Measurements from ENCODE around the gene DUSP7. TPM values are rescaled to one million over a fixed set of nuclear protein-coding genes. Genes with fewer than 3 reads are reported as not detected.

DUSP7 gene
- polyA plus RNA-seq, 1 of the 3 experiments (the other 2 are of a cell fraction), result 25.8 TPM

DNA sequence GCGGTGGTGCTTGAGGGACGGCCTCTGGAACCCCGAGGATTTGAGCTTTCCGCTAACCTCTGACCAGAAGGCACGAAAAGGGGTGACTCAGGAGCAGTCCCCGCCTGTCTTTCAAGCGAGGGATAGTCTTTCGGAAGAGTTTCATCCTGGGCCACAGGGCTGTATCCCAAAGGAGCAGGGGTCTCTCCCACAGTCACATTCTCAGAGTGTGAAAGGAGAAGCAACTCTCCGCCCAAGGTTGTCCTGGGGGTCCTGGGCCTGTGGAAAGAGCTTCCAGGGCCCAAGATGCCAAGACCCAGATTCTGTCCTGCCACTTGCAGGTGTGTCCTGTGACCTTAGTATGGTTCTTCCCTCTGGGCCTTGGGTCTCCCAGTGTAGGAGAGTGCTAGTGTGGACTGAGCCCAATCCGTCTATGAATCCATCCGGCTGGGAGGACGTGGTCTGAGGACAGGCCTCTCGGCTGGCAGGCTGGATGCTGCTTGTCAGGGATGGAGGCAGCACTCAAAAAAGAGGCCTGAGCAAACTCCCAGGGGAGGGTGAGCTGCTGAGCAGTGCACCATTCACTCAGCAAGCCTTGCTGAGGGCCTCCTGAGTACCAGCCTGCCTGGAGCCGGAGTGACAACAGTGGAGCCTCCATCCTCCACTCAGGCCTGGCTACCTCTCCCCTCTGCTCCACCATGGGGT lies 1.6 kb upstream of the DUSP7 start:
- no peak overlapping the region for H2AFZ ChIP-seq (ENCODE audit: low read depth)

DNA sequence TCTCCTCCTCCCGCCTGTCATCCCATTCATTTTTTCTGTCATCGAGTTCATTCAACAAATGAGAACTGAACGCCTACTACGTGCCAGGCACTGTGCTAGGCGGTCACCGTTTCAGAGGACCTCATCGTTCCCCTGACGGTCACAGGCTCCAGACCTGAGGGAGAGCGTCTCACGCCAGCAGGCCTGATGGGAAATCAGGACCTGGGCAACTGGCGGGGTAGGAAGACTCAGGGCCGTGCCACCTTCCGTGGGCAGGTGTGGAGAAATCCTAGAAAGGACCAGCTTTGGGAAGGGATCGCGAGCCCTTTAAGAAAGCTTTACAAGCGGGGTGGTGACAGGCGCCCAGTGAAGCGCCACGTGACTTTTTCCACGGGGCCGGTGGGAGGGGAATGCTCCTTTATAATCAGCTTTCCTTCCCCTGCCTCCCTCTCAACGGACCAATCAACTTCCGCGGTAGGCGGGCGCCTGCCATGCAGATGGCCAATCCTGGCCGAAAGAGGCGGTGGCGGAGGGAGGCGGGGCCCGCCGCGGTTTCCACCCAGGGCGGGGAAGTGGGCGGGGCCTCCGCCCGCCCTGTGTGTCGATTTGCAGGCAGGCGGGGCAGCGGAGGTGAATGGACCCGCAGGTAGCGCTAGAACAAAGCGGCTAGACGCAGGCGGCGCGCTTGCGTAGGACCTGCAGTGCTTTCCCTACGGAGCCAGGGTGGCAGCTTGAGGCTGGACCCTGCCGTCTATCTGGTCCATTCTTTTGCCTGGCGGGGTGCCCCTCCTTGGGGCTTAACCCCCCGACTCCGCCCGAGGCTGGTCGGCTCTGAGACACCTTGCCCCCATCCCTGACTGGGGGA lies 819 bp upstream of the DUSP7 start:
- no peaks in the 10 kb centered on the region for H3K27me3 ChIP-seq (ENCODE audit: insufficient read depth)
- H3K27ac ChIP-seq (ENCODE audit: low read depth in 2 of 2, low read length in 1 of 2), result peak overlapping the region; percentile 88 to 93
- H2AFZ ChIP-seq (ENCODE audit: low read depth), result peak overlapping the region; percentile 91
- H3K4me3 ChIP-seq (ENCODE audit: low read depth in 2 of 2, low read length in 1 of 2), result peak overlapping the region; percentile 65 to 94
- peak overlapping the region; percentile 74 for H3K9ac ChIP-seq
- CTCF ChIA-PET, result interaction anchor here (1.0 to 29.9 kb wide), 17 partner anchors 10 to 213 kb away, joined by 3 to 983 read pairs (median 6); partner anchors contain the start of gene ABHD14B
- H4K20me1 ChIP-seq (ENCODE audit: insufficient read depth), result no peaks in the 10 kb centered on the region
- H3K79me2 ChIP-seq (ENCODE audit: insufficient read depth), result peaks cover 44% of the 10 kb centered on the region
- H3K4me2 ChIP-seq, result peak overlapping the region; percentile 91
- POLR2A ChIA-PET, result interaction anchor here (0.6 to 6.5 kb wide), 20 partner anchors 9 to 97 kb away, joined by 3 to 86 read pairs (median 8); partner anchors contain the start of genes POC1A and RPL29
- DNase-seq, result peak; percentile 97
- peaks cover 13 to 66% of the 10 kb centered on the region in 2 experiments for H3K4me1 ChIP-seq (ENCODE audit: control insufficient read depth in 1 of 2, insufficient read depth in 2 of 2, low read depth in 1 of 2, low read length in 1 of 2)
- WGBS (ENCODE audit: low lambda C conversion rate), result under 1% methylated on average over 28 of the region's 55 CpGs
- H3K9me3 ChIP-seq, result no peaks in the 10 kb centered on the region
- peaks cover 0 to 16% of the 10 kb centered on the region in 2 experiments for H3K36me3 ChIP-seq (replicated peaks in 1 of 2; ENCODE audit: control insufficient read depth in 1 of 2, insufficient read depth in 2 of 2, low read length in 1 of 2)
- H3K9me2 ChIP-seq, result no peaks in the 10 kb centered on the region
- H3F3A ChIP-seq (replicated peaks; ENCODE audit: insufficient read depth), result peaks cover 18% of the 10 kb centered on the region
- no peak for TF ChIP-seq GATA2 (CRISPR knock-in tag; IDR thresholded peaks at IDR 0.05)
- TF ChIP-seq POLR2AphosphoS5 (IDR thresholded peaks at IDR 0.05; ENCODE audit: low read depth, low read length), result peak; percentile 52; the same call in 1 of the 2 replicates
- TF ChIP-seq NFIC (IDR thresholded peaks at IDR 0.05; ENCODE audit: borderline replicate concordance), result no peak
- peak; percentile 55 for TF ChIP-seq CHD2 (IDR thresholded peaks at IDR 0.05; ENCODE audit: low read length, partially characterized antibody)
- TF ChIP-seq SIN3A (IDR thresholded peaks at IDR 0.05; ENCODE audit: borderline replicate concordance, low read depth, low read length), result peak; percentile 78; the same call in 1 of the 2 replicates
- TF ChIP-seq EP300 (IDR thresholded peaks at IDR 0.05; ENCODE audit: borderline replicate concordance in 1 of 2, low read depth in 1 of 2, low read length in 1 of 2), result no peak
- TF ChIP-seq RAD21 (IDR thresholded peaks at IDR 0.05; ENCODE audit: low read length), result peak; percentile 17; the same call in 1 of the 2 replicates
- TF ChIP-seq SMC3 (IDR thresholded peaks at IDR 0.05; ENCODE audit: low read depth, low read length), result peak; percentile 3; the same call in 1 of the 2 replicates
- no peak for TF ChIP-seq FOSL2 (IDR thresholded peaks at IDR 0.05; ENCODE audit: borderline replicate concordance, low read depth)
- TF ChIP-seq, protein P1, sequence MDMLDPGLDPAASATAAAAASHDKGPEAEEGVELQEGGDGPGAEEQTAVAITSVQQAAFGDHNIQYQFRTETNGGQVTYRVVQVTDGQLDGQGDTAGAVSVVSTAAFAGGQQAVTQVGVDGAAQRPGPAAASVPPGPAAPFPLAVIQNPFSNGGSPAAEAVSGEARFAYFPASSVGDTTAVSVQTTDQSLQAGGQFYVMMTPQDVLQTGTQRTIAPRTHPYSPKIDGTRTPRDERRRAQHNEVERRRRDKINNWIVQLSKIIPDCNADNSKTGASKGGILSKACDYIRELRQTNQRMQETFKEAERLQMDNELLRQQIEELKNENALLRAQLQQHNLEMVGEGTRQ (IDR thresholded peaks at IDR 0.05; ENCODE audit: borderline replicate concordance, low read depth, low read length), result peak; percentile 83
- no peak for TF ChIP-seq TEAD4 (IDR thresholded peaks at IDR 0.05; ENCODE audit: borderline replicate concordance, insufficient read depth)
- no peak for TF ChIP-seq FOXJ3 (CRISPR knock-in tag; IDR thresholded peaks at IDR 0.05)
- TF ChIP-seq RFX5 (IDR thresholded peaks at IDR 0.05; ENCODE audit: low read length), result peak; percentile 46; the same call in 1 of the 2 replicates
- peak; percentile 97 for TF ChIP-seq MXI1 (IDR thresholded peaks at IDR 0.05; ENCODE audit: low read depth, low read length)
- TF ChIP-seq FOXM1 (IDR thresholded peaks at IDR 0.05; ENCODE audit: low read depth), result no peak
- TF ChIP-seq YY1 (IDR thresholded peaks at IDR 0.05; ENCODE audit: low read depth), result no peak
- TF ChIP-seq, protein P2, sequence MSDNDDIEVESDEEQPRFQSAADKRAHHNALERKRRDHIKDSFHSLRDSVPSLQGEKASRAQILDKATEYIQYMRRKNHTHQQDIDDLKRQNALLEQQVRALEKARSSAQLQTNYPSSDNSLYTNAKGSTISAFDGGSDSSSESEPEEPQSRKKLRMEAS (IDR thresholded peaks at IDR 0.05; ENCODE audit: low read depth), result peak; percentile 96

More for the DNA sequence above, 1.6 kb upstream of the DUSP7 start:
- Histone ChIP-seq H3K4me2 (peak overlapping the region; percentile 91), H3K27me3 (ENCODE audit: insufficient read depth) (no peaks in the 10 kb centered on the region), H3K9me2 (no peaks in the 10 kb centered on the region), H3F3A (replicated peaks; ENCODE audit: insufficient read depth) (peaks cover 18% of the 10 kb centered on the region), H4K20me1 (ENCODE audit: insufficient read depth) (no peaks in the 10 kb centered on the region), H3K4me1 (ENCODE audit: control insufficient read depth in 1 of 2, insufficient read depth in 2 of 2, low read depth in 1 of 2, low read length in 1 of 2) (peaks cover 7 to 67% of the 10 kb centered on the region in 2 experiments), H3K9me3 (no peaks in the 10 kb centered on the region), H3K9ac (peak overlapping the region; percentile 54), H3K36me3 (replicated peaks in 1 of 2; ENCODE audit: control insufficient read depth in 1 of 2, insufficient read depth in 2 of 2, low read length in 1 of 2) (peaks cover 0 to 11% of the 10 kb centered on the region in 2 experiments), H3K4me3 (ENCODE audit: low read depth in 2 of 2, low read length in 1 of 2) (peak overlapping the region; percentile 47 to 55; a peak in 3 of 4 replicates), H3K27ac (ENCODE audit: low read depth in 2 of 2, low read length in 1 of 2) (peak overlapping the region in 1 of 2 experiments; percentile 86; a peak in 2 of 4 replicates), H3K79me2 (ENCODE audit: insufficient read depth) (peaks cover 37% of the 10 kb centered on the region)
- 60% methylated on average over 4 of the region's 14 CpGs for WGBS (ENCODE audit: low lambda C conversion rate)
- no peak for DNase-seq
- ChIA-PET CTCF (interaction anchor here (1.1 to 29.9 kb wide), 11 partner anchors 9 to 89 kb away, joined by 3 to 983 read pairs (median 5); partner anchors contain the start of genes ABHD14B and ACY1), POLR2A (interaction anchor here (0.7 to 6.5 kb wide), 12 partner anchors 9 to 87 kb away, joined by 3 to 86 read pairs (median 6); partner anchors contain the start of gene RPL29)
- TF ChIP-seq, protein P1 (IDR thresholded peaks at IDR 0.05; ENCODE audit: borderline replicate concordance, low read depth, low read length), result no peak
- TF ChIP-seq, protein P3, sequence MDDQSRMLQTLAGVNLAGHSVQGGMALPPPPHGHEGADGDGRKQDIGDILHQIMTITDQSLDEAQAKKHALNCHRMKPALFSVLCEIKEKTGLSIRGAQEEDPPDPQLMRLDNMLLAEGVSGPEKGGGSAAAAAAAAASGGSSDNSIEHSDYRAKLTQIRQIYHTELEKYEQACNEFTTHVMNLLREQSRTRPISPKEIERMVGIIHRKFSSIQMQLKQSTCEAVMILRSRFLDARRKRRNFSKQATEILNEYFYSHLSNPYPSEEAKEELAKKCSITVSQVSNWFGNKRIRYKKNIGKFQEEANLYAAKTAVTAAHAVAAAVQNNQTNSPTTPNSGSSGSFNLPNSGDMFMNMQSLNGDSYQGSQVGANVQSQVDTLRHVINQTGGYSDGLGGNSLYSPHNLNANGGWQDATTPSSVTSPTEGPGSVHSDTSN (IDR thresholded peaks at IDR 0.05), result no peak
